DMS53 treated with DMSO at 0.1 percent for 48 hours (cell line): ENCODE results near the gene NDUFC1.
"Not testable (repeated sequence)": the region's sequence is repeated elsewhere in the genome, so short reads cannot be mapped to it uniquely, and the experiment has no call there.

ENCODE experiments used
- DNase-seq: peaks from one replicate; lab custom pipeline; 2025; ENCODE audit not compliant: unreplicated experiment; lab: John Stamatoyannopoulos, UW

Gene NDUFC1

GRCh38 chr4:139299536-139299935, 2.7 kb downstream of the NDUFC1 start:
- no peak for DNase-seq

- DNase-seq: no peak
Observed at GRCh38 chr4:139297001-139297410, 5.3 kb downstream of the NDUFC1 start.

- no peak for DNase-seq
Observed at GRCh38 chr4:139295942-139296299, 6.4 kb downstream of the NDUFC1 start.

- peak; percentile 53 for DNase-seq
Observed at GRCh38 chr4:139295206-139295941, 6.9 kb downstream of the NDUFC1 start.

GRCh38 chr4:139286186-139286698, 16.0 kb downstream of the NDUFC1 start:
- DNase-seq: no peak

- DNase-seq: no peak
Observed at GRCh38 chr4:139282721-139283075, 19.6 kb downstream of the NDUFC1 start.

- DNase-seq: no peak
Observed at GRCh38 chr4:139282065-139282720, 20.1 kb downstream of the NDUFC1 start.

- no peak for DNase-seq
Observed at GRCh38 chr4:139279760-139280620, 22.3 kb downstream of the NDUFC1 start, which contains the start of gene MGARP. Gene MGARP, minus strand, starts transcription at chr4:139280225. Its CDS starts 67 bp downstream, at chr4:139280158.

- no peak for DNase-seq
Observed at GRCh38 chr4:139278912-139279759, 23.1 kb downstream of the NDUFC1 start.

GRCh38 chr4:139278485-139278884, 23.8 kb downstream of the NDUFC1 start:
- no peak for DNase-seq

- DNase-seq: no peak
Observed at GRCh38 chr4:139275281-139275735, 27.0 kb downstream of the NDUFC1 start.

- no peak for DNase-seq
Observed at GRCh38 chr4:139274790-139275189, 27.5 kb downstream of the NDUFC1 start.

GRCh38 chr4:139273835-139274234, 28.4 kb downstream of the NDUFC1 start:
- no peak for DNase-seq

- DNase-seq: no peak
Observed at GRCh38 chr4:139267301-139267700, 35.0 kb downstream of the NDUFC1 start.

- peak; percentile 66 for DNase-seq
Observed at GRCh38 chr4:139266583-139267257, 35.6 kb downstream of the NDUFC1 start.

GRCh38 chr4:139266208-139266582, 36.1 kb downstream of the NDUFC1 start:
- no peak for DNase-seq

GRCh38 chr4:139265654-139266053, 36.6 kb downstream of the NDUFC1 start:
- peak; percentile 29 for DNase-seq

- DNase-seq: no peak
Observed at GRCh38 chr4:139256349-139256748, 45.9 kb downstream of the NDUFC1 start.

GRCh38 chr4:139255581-139255980, 46.7 kb downstream of the NDUFC1 start:
- DNase-seq: not testable (repeated sequence)

- DNase-seq: peak; percentile 6
Observed at GRCh38 chr4:139253713-139254112, 48.6 kb downstream of the NDUFC1 start.
